A673 (cell line): ENCODE results near the gene LMBR1.

Experiments
- CTCF ChIP-seq: fragments of 300-800, 200-600 bp; sonication (generic); conservative IDR thresholded peaks from 2 replicates; pipeline ENCODE4 v1.5.1; 2017; ENCODE audit warnings: low read depth, mild to moderate bottlenecking, antibody characterized with exemption, low read length, moderate library complexity, mixed read lengths
- EZH2 ChIP-seq: fragments of 200-600 bp; sonication (generic); IDR thresholded peaks from 2 replicates; pipeline ENCODE4 v1.6.1; 2017; ENCODE audit warnings: borderline replicate concordance, low read depth, mild to moderate bottlenecking, mixed read lengths, antibody characterized with exemption, low read length; ENCODE audit not compliant: poor library complexity, severe bottlenecking

GRCh38 chr7:156832195-156832877 lies 60.6 kb downstream of the LMBR1 start:
- TF ChIP-seq EZH2 (no peak), CTCF (no peak)
